ENCODE results near the gene TEX14.

- TF ChIP-seq PAX5 (IDR thresholded peaks at IDR 0.05; ENCODE audit: insufficient read depth, low read length, severe bottlenecking) (no peak), POLR2A (IDR thresholded peaks at IDR 0.05; ENCODE audit: low read depth, low read length) (no peak)
These were observed 22.0 kb downstream of the TEX14 start for GRCh38 chr17:58669853-58670252.
